GM10847 (cell line): Measurements from ENCODE around the gene PRMT9.
A peak's percentile ranks its signal among the peaks of the same experiment; 100 is the strongest.

Source experiments
- POLR2A ChIP-seq: IDR thresholded peaks from 2 replicates; pipeline ENCODE4 v1.6.1; 2011; ENCODE audit not compliant: insufficient read length; ENCODE audit errors: extremely low read depth

The PRMT9 gene

DNA sequence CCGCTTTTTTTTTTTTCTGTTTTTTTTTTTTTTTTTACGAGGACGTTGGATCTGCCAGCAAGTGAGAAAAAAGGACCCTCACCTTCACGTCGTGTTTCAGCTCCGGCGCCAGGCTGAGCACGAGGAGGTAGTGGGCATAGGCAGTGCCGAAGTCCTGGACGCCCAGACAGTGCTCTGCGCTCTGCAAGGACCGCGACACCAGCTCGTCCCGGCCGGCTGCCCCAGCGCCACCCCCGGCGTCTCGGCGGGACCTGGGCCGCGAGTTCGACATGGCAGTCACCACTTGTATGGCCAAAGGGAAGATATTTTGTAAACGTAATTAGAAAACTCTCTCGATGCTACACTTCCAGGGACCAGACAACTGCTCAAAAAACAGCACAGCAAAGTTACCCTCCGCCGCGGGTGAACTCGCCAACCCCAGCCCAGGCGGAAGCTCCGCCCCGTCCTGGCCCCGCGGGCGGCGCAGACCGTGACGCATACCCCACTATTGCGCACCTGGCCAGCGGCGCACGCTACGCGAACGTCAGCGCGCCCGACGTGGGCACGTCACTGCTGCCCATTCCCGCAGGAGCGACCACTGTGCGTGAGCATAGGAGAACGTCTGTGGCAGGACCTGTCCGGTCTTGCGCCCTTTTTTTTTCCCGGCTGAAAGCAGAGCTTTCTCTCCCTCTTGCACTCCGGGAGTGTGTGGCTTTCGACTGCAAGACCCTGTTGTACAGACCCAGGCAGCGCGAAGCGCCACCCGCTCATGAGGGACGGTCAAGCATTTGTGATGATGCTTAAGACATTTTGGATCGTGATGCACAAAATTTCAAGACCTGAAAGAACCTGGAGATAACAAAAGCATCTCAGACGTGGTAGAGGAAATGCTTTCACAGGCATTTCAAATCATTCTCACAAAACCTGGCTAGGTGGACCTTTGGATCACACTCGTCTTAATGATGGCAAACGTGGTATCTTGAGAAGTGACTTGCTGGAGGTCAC, at the start of gene PRMT9:
Gene PRMT9, minus strand, starts transcription at position 447 of the 984 bp plus-strand sequence. Its CDS starts 176 bp downstream, at position 271.
- TF ChIP-seq POLR2A: peak; percentile 96

DNA sequence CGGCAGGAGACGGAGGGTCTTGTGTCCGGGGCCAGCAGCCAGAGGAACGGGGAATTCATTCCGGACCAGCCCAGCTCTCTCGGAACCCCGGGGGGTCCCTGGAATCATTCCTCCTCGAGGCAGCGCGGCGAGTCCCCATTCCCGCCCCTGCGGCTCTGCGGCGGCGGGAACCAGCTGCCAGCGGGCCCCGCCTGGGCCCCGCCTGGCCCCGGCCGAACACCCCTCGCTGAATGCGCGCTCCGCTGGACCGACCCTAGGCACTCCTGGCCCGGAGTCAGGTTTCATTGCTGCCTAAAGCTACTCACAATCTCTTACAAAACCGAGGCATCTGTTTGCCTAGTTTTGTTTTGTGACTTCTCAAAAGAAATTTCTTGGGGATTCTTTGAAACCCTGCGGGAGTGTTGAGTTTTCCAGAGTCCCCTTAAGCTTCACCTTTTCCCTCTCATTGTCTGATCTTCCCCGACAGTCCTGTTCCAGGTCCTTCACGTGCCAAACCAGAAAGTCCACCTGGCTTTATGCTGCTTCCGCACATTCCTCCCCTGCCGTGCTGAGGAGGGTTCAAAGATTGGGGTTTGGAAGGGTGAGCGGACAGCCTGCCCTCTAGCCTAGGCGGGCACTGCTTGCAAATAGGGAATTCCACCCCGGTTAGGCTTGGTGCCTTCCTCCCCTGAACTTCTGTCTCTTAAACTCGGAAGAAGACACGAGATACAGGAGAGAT, 48.7 kb upstream of the PRMT9 start:
- TF ChIP-seq POLR2A: no peak

DNA sequence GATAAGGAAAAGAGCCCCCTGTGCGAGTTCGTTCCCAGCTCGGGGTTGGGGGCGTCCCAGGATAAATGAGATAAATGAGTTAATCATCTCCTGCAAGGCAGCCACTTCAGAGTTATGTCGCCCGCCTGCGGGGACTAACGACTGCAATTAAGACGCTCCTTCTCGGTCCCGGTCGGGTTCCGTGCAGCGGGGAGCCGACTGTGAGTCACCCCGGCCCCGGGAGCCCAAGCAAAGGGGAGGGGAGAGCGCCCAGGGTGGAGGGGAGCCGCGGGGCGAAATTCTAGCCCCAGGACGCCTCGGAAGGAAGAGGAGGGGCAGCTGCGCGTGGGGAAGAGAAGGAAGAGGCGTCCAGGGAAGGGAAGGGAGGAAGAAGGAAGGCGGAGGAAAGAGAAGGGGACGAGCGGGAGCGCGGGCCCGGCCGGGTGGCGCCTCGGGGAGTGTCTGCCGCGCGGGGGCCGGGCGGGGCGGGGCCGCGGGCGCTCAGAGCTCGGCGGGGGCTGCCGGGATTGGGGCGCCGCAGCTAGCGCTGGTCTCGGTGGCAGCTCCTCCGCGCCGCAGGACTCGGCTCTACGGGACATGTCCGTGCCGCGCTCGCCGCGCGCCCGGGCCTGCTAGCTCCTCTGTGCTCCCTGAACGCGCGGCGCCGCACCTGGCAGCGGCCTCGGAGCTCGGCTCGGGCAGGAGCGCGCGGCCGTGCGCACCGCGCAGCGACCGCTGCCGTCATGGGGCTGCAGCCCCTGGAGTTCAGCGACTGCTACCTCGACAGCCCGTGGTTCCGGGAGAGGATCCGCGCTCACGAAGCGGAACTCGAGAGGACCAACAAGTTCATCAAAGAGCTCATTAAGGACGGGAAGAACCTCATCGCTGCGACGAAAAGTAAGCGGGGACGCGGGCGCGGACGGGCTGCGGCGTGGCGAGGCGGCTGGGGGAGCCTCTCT, 47.9 kb upstream of the PRMT9 start, which contains the start of gene ARHGAP10:
Gene ARHGAP10, plus strand, starts transcription at position 509 of the 938 bp plus-strand sequence. Its CDS starts 214 bp downstream, at position 723.
- TF ChIP-seq POLR2A: no peak

DNA sequence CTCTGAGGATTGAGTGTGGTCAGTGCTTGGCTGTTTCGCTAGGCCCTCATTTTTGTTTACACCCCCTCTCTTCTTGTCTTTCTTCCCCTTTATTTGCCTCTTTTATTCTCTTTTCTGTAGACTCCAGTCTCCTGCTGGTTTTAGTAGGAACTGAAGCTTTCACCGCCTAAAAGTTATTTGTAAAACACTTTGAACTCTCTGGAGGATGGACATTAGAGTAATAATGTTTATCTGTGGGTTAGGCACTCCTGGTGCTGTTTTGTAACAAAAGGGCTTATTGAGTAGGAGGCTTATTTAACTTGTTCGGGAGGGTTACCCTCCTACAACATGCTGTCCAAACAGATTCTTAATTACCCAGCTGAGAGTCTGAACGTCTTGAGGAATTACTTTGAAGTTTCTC, 46.4 kb upstream of the PRMT9 start:
- no peak for TF ChIP-seq POLR2A

DNA sequence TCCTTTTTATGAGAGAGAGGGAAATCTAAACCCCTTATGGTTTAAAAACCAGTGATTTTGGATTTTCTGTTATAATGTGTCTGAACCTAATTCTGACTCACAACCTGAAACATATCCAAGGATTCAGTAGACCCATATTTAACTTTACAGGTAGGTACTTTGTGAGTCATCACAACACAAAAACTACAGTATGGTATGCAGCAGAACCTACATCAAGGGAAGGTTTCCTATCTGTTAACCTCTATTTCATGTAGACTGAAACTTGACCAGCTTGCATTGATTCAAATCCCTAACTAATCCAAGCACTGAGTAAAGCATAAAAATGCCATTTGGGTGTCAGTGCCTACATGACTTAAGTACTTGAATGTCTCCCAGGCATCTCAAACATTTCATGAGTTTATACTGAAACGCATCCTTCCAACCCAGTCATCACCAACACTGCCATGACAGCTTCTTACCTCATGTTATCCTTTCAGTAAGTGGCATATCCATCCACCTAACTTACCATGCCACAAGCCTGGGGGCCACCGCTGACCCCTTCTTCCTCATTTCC, 43.6 kb upstream of the PRMT9 start:
- TF ChIP-seq POLR2A: no peak

DNA sequence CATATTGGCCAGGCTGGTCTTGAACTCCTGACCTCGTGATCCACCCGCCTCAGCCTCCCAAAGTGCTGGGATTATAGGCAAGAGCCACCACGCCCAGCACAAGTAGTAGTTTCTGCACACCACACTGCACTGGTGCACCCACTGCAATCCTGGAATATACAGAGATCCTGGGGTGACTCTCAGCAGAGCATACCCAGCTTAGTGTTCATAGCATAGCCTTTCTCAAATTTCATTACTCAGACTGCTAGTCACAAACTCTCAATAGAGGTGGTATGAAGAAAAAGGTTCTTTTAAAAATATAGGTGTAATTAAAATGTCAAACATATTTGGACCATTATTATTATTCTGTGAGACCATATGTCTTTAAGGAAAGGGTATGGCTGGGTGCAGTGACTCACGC, 41.7 kb upstream of the PRMT9 start:
- TF ChIP-seq POLR2A: no peak

DNA sequence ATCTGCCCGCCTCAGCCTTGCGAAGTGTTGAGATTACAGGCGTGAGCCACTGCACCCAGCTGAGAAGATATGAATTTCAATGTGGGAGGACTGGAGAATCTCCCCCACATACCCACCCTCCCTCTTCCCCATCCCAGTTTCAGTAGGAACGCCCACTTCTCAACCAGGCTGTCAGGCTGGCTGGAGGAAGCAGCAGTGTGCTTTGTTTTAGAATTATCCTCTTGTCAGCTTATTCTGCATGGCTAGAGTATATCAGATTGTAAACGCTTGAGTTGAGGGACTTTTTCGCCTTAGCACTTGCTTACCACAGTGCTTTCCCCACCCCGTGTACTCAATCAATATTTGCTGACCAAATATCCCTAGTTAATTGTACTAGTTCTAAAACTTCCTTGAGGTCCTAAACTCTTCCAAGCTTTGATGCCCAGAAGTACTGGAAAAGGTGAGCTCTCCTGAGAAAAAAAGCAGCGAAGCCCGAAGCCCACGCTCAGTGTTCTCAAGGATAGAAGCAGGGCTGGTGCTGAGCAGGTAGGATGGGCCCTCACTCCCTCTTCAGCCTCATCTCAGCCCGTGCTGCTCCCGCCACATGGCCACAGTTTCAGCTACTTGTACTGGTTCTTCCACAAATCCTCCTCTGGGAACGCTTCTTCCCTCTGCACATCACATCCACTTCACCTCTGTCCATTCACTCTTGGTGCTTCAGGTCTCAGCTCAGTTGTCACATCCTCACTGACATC, 40.7 kb upstream of the PRMT9 start:
- TF ChIP-seq POLR2A: no peak

DNA sequence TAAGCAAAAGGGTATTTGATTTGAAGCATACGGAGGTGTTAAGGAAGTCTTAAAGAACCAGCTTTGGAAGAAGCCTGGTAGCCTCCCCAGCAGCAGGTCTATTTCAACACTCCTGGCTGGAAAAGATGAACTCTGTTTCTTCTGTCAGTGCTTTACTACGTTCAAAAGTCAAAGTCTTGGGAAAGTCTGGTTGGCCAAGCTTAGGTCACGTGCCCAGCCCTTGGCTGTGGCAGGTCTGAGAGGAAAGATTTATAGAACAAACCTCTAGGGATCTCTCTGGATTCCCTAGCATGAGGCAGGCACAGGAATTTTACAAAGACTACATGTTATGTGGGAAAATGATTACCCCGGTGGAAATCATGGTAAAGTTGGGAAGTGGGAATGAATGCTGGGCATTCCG, 39.4 kb upstream of the PRMT9 start:
- TF ChIP-seq POLR2A: no peak

DNA sequence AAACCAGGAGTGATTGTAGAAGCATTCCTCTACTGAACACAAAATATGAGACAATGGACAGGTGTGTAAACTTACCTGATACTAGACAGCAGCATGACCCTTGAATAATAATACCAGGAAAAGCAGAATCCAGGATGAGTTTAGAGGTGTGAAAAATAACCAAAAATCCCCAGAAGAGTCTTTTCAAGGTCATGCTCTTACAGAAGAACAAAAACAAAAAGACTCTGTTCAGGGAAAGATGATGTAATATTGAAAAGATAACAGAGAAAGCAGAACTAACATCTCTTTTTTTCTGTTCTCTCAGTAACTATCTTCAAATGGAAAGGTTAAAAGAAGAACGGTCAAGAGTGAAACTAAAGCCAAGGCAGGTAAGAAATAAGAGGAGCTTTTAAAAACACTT, 33.9 kb upstream of the PRMT9 start:
- no peak for TF ChIP-seq POLR2A

DNA sequence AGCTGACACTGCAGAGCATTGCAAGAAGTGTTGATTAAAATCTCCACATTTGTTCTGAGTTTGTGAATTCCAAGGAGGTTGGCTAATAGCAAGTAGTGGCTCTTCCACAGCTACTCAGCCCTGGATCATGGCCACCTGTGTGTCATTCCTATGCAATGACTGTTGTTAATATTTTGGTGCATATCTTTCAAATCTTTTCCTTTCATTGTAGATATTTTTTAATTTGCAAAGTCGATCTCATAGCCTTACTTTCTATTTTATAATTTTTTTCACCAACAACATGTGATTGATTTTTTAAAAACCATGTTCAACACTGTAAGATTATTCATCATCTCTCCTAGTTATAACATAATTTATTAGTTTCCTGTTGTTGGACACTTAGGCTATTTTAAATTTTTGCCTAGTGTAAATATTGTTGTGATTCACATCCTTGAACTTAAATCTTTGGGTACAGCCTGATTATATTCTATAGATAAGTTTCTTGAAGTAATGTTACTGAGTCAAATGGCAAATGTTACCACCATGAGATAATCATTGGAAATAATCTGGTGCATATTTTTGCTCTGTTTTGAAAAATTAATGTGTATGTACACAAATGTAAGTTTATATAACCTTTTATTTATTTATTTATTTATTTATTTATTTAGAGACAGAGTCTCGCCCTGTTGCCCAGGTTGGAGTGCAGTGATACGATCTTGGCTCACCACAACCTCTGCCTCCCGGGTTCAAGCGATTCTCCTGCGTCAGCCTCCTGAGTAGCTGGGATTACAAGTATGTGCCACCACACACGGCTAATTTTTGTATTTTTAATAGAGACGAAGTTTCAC, 30.8 kb upstream of the PRMT9 start:
- TF ChIP-seq POLR2A: no peak

DNA sequence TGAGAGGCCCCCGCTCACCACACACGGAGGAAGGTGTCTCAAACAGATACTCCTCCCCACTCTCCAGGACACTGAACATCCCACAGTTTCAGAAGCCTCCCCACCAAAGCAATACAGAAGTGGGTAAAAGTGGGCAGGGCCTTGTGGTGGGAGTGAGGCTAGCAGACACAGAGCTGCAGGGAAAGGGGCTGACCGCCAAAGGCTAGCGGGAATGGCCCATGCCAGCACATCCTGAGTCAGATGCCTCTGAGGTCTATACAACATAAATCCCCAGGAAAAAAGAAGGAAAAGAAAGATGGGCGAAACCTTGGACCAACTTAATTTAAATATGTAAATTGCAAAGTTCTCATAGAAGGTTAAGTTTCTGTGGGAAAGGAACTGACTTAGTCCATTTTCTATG, 26.0 kb upstream of the PRMT9 start:
- TF ChIP-seq POLR2A: no peak

DNA sequence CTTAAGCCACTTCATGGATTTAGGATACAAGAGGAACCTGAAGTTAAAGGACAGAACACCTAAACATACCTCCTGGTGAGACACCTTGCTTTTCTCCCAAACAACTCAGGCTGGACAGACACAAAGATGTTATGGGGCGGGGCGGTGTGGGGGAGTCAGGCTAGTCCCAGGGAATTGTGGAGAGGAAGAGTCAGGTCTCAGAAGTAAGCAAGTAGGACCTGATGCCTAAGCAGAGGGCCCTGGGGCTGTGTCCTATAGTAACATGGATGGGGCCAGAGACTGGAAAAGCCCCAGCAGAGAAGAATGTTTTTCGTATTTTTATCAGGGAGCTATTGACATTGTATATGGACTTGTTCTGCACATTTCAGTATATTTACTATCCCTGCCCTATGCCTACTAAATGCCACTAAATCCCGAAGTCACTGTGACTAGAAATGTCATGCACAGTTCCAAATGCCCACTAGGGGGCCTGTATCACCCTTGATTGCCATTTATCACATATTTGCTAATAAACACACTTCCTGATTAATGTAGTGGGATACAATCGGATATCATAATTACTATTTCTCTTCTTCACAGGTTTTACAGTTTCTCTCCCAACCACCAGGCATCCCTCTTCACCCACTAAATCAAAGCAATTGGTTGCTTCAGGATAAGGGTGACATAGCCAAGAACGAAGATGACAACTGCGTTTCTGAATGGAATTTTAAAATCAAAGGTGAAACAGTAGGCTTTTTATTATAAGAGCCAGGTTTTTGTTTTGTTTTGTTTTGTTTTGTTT, 24.1 kb upstream of the PRMT9 start:
- no peak for TF ChIP-seq POLR2A

DNA sequence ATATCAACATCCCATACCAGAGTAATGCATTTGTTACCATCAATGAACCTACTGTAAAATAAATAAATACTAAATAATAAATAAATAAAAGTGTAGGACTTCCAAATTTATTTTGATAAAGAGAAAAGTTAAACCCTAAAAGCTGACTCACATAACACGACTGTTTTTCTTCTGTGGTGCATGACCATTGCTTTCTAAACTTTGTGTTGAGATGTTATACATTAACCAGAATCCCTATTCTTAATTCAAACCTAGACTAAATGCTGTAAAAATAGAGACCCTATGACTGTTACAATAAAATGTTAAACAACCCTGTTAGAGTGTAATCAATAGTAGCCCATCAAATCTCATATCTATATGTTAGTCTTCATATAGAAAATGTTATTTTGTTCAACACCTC, 20.9 kb upstream of the PRMT9 start:
- no peak for TF ChIP-seq POLR2A

DNA sequence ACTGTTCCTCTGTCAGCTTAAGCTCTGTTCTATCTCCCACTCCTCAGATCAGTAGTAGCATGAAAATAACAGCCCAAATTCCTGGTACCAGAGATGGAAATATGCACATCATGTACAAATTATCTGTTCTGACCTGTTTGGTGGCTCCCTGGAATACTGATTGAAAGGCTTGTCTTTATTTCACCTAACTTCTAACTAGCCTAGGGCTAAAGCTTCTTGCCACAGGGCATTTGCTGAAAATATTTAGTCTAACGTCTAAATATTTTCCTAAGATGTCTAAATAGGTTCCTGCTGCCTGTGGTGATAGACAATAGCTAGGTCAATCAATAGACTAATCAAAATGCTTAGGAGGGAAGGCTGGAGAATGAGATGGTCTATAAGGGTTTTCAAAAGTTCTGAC, 12.9 kb upstream of the PRMT9 start:
- TF ChIP-seq POLR2A: no peak
